ENCODE results near the gene COLEC12.

The COLEC12 gene

GRCh38 chr18:392928-393573 lies 107.5 kb downstream of the COLEC12 start:
- in situ Hi-C loops (cut with MboI; ENCODE audit: low sequenced_read_pairs): no loop called here

GRCh38 chr18:390741-391478 lies 109.6 kb downstream of the COLEC12 start:
- in situ Hi-C loops (cut with MboI; ENCODE audit: low sequenced_read_pairs): no loop called here

DNA sequence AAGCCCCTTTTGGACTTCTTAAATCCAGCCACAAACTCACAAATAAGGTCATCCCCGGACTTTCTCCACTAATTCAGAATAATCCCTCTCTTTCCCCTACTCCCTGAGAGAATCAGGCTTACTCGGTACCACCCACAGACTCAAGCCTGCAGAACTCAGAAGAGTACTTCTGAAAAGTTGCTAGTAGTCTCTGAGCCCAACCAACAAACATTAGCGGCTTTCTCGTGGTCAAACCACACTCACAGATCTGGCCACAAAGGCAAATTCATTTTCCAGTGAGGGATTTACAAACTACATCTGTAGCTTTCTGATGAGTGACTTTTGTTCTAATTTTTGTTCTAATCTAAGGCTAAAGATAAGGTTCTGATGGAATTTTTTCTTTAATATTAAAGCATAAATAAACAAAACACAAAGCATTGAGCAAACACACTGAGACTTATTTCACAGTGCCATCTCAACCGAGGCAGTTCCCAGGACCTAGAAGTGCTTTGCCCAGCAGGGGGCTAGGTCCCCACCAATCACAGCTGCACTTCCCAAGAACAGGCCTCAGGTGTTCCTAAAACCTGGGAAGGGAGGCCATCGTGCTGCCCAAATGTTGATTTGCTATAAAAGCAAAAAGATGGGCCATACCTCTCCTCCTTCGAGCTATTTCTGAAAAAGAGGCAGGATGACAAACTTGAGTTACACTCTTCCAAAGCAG lies 110.7 kb downstream of the COLEC12 start:
- in situ Hi-C loops (cut with MboI; ENCODE audit: low sequenced_read_pairs): no loop called here

DNA sequence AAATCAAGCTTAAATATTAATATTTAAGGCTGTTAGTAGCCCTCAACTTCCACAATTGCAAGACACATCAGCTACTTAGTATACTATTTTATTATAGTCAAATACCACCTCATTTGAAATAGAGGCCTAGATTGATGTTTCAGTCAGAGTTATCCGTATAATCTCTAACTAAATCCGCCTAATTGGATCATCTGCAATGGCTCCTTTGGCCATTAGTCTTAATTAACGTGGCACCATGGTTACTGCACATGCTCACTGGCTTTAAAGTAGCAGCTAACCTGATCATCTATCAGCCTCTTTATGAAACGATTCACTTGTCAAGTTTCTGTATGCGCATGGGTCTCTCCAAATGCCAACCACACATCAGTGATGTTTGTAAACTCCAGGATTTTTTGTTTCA lies 112.3 kb downstream of the COLEC12 start:
- in situ Hi-C loops (cut with MboI; ENCODE audit: low sequenced_read_pairs): no loop called here

DNA sequence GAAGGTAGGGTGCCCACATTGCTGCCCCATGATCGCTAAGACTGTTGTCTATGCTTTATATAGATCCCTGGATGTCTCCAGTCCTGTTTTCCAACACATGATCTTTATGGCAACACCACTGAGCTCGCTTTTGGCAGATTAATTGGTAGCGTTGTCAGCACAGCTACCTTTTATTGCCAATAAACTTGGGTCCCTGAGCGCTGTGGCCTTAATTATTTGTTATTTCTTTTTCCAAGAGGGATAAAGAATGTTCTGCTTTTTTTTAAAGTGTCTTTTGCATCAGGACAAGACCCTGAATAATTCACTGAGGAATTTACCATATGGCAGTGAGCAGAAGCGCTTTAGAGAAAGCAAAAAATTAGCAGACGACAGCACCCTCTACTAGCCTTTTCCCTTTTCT lies 113.5 kb downstream of the COLEC12 start:
- in situ Hi-C loops (cut with MboI; ENCODE audit: low sequenced_read_pairs): no loop called here

GRCh38 chr18:384897-385296 lies 115.6 kb downstream of the COLEC12 start:
- in situ Hi-C loops (cut with MboI; ENCODE audit: low sequenced_read_pairs): no loop called here

DNA sequence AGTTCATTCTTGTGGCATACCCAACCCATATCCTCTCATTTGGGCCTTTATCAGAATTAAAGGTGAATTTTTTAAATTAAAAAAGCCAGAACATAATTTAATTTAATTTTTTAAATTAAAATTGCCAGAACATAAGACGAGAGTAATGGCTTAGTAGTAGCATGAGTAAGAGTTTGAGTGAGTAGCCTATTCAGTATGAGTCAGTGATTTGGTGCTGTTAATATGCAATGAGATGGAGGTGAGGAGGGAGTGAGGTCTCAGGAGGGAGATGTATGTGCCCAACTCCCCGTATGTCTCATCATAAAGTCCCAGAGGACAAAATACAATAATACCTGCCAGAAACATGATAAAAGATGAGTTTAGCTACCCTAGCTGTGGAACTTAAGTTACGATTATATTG lies 117.4 kb downstream of the COLEC12 start:
- in situ Hi-C loops (cut with MboI; ENCODE audit: low sequenced_read_pairs): no loop called here

DNA sequence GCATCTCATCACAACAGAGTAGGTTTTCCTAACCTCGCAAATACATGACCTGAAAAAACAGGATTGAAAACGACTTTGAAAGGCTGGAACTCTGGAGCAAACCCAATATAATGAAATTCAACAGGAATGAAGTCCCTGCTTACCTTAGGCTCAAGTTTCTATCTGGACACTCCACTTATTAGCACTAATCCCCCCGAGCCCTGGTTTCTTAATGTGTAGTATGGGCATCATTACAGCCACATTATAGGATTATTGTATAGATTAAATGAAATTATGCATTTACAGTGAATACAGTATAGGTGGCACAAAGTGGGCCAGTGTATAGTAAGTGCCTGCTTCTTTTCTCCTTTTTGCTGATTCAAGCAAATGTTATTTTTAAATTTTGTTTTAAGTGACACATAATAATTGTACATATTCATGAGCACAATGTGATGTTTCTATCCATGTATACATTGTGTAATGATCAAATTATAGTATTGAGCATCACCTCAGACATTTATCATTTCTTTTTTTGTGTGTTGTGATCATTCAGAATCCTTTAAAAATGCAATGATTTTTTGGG lies 118.0 kb downstream of the COLEC12 start:
- in situ Hi-C loops (cut with MboI; ENCODE audit: low sequenced_read_pairs): no loop called here

DNA sequence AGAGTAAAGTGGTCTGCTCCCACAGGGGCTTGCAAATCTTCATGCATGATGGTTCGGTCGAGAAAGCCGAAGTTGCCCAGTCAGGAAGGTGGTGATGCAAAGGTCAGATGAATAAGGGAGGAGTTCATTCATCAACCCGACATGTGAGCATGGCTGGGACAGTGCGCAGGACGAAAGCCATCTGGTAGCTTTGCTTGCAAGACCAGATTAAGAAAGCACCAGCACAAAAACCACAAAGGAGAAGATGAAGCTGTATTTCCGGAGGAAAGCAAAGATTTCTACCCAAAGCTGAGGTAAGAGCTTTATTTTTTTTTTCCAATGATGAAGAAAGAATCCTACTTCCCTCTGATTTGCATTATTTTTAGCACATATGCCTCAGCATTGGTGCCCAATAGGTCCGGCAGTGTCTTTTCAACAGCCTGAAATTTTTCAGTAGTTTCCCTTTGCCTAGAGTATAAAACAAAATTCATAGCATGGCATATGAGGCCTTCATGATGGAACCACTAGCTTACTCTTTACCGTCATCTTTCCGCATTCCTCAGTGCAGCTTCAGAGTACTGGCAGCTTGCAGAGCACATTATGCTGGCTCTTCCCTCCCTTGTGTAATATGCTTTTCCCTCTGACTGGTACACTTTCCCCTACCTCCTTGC lies 120.7 kb downstream of the COLEC12 start:
- in situ Hi-C loops (cut with MboI; ENCODE audit: low sequenced_read_pairs): no loop called here

DNA sequence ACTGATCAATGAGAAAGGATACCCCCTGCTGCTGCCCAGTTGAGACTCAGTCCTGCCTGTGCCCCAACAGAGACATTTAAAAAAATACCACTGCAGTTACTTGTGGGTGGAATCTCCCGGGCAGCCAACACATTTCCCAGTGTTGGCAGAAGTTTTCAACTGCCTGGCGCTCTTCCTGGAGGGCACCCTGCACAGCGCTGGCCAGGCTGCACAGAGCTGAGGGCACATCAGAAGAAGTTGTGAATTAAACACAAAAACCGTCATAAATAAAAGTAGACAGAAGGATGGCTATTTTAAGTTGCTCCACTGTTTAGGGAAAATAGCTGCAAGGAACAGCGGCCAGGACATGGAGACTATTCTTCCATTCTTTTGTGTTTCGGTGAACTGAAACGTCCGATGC lies 122.4 kb downstream of the COLEC12 start:
- in situ Hi-C loops (cut with MboI; ENCODE audit: low sequenced_read_pairs): no loop called here

DNA sequence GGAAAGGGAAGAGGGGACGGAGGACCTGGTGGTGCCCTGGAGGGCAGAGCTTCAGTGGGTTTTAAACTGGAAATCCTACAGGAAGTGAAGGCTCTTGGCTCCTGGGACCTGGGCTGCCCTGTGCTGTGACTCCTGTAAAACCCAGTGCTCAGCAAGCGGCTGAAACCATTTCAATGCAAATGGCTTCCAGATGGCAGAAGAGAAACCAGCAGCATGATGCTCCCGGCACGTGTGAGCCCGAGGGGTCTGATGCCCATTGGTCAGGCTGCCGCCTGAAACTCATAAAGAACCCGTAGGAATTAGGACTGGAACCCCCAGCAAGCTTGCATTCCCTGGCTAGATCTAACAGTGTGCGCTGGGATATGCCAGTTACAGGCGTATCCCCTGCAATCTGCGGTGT lies 123.4 kb downstream of the COLEC12 start:
- in situ Hi-C loops (cut with MboI; ENCODE audit: low sequenced_read_pairs): no loop called here

DNA sequence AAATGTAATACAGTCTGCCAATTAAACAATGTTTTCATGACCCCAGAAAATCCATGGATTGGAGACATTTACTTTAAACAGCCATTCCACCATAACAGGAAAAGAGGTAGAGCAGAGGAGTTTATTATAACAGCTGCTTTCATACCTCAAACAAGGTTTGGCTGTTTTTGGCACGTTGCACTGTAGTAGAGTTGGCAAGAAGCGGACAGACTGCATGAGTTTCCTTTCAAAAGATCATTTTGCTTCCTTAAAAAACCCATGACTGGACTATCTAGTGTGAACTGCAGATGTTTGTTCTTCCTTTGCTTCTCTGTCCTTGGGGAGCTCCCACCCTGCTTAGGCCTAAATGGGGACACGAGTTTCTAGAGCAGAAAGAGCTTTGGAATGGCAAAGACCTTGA lies 124.2 kb downstream of the COLEC12 start:
- in situ Hi-C loops (cut with MboI; ENCODE audit: low sequenced_read_pairs): no loop called here

- in situ Hi-C loops (cut with MboI; ENCODE audit: low sequenced_read_pairs): no loop called here
These were observed 125.8 kb downstream of the COLEC12 start for GRCh38 chr18:374721-375168.

DNA sequence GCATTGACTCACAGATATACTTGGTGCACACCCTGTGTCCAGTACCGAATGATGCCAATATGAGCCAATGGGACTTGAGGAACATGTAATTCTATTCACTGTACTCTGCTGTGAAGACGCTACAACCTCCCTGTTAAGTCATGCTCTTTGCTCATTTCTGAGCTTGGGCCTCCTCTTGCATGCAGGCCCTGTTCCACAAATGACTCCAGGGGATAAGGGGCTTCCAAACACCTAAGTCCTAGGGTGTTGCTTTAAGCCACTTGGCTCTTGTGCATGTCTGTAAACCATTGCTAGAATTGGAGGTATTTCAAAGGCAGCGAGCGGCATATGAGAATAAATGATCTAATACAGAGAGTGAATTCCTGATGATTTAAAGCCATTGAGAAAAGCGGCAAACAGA lies 126.7 kb downstream of the COLEC12 start:
- in situ Hi-C loops (cut with MboI; ENCODE audit: low sequenced_read_pairs): no loop called here

GRCh38 chr18:371609-371982 lies 128.9 kb downstream of the COLEC12 start:
- in situ Hi-C loops (cut with MboI; ENCODE audit: low sequenced_read_pairs): no loop called here

- in situ Hi-C loops (cut with MboI; ENCODE audit: low sequenced_read_pairs): no loop called here
These were observed 129.5 kb downstream of the COLEC12 start for GRCh38 chr18:370751-371608.

- in situ Hi-C loops (cut with MboI; ENCODE audit: low sequenced_read_pairs): no loop called here
These were observed 131.1 kb downstream of the COLEC12 start for GRCh38 chr18:369224-370015.

GRCh38 chr18:366466-367061 lies 133.9 kb downstream of the COLEC12 start:
- in situ Hi-C loops (cut with MboI; ENCODE audit: low sequenced_read_pairs): no loop called here

- in situ Hi-C loops (cut with MboI; ENCODE audit: low sequenced_read_pairs): no loop called here
These were observed 134.8 kb downstream of the COLEC12 start for GRCh38 chr18:365651-366050.
